Subcutaneous adipose tissue (tissue), 4 donors: ENCODE measurements around the gene UBE2N. TPM values are rescaled to one million over a fixed set of nuclear protein-coding genes. Genes with fewer than 3 reads are reported as not detected.

ENCODE experiments used
- total RNA-seq, 4 donors: library from RNA; depleted of rRNA; stranded (reverse); fragments of >200 nt; gene quantifications; one replicate each; pipeline ENCODE4 v1.1.0, GENCODE V29; 2016
- TF ChIP-seq, protein P1 (sequence below): fragments of 450-650 bp; IDR thresholded peaks from one replicate; pipeline ENCODE4 v1.5.1; 2016; ENCODE audit warnings: low read depth, mild to moderate bottlenecking, control low read depth, antibody characterized with exemption, moderate library complexity

UBE2N gene
- total RNA-seq, 4 donors from 2014 or later, result 20.7 to 65.9 (median 22.4) TPM

- TF ChIP-seq, protein P1, sequence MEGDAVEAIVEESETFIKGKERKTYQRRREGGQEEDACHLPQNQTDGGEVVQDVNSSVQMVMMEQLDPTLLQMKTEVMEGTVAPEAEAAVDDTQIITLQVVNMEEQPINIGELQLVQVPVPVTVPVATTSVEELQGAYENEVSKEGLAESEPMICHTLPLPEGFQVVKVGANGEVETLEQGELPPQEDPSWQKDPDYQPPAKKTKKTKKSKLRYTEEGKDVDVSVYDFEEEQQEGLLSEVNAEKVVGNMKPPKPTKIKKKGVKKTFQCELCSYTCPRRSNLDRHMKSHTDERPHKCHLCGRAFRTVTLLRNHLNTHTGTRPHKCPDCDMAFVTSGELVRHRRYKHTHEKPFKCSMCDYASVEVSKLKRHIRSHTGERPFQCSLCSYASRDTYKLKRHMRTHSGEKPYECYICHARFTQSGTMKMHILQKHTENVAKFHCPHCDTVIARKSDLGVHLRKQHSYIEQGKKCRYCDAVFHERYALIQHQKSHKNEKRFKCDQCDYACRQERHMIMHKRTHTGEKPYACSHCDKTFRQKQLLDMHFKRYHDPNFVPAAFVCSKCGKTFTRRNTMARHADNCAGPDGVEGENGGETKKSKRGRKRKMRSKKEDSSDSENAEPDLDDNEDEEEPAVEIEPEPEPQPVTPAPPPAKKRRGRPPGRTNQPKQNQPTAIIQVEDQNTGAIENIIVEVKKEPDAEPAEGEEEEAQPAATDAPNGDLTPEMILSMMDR, result no peak
Measured at GRCh38 chr12:93368766-93369165, 73.0 kb downstream of the UBE2N start.

GRCh38 chr12:93366422-93366821, 75.3 kb downstream of the UBE2N start:
- TF ChIP-seq, protein P1, result no peak

- TF ChIP-seq, protein P1, result no peak
Measured at GRCh38 chr12:93365616-93366405, 75.9 kb downstream of the UBE2N start.

DNA sequence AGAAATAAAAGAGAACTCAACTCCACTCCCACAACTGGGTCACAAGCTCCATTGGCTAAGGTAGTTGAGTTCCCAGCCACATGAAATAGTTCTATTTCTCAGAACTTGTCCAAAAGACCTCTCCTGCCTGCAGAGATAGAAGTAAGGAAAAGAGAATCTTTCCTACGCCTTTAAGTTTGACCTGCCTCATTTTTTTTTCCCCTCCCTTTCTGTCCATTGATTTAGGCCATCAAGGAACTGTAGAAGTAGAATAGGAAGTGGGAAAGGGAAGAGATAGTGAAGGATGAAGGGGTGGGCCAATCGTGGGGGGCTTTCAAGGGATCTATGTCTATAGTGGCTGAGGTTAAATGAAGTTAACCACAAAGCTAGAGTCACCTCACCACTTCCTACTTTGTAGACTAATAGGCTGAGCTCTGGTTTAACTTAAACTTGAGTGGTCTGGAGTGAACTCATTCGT, 77.9 kb downstream of the UBE2N start:
- TF ChIP-seq, protein P1, result no peak

GRCh38 chr12:93361151-93361919, 80.4 kb downstream of the UBE2N start:
- TF ChIP-seq, protein P1, result no peak

DNA sequence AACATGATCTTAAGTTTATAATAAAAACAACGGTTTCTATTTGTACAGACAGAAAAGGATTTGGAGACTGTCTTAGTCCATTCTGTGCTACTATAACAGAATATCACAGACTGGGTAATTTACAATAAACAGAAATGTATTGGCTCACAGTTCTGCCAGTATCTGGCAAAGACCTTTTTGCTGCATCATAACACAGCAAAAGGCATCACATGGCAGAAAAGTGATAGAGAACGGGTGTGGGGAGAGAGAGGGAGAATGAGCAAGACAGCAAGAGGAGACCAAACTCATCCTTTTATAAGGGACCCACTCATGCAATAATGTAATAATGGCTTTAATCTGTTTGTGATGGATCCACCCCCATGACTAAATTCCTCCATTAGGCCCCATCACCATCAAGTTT, 81.1 kb downstream of the UBE2N start:
- TF ChIP-seq, protein P1, result no peak

DNA sequence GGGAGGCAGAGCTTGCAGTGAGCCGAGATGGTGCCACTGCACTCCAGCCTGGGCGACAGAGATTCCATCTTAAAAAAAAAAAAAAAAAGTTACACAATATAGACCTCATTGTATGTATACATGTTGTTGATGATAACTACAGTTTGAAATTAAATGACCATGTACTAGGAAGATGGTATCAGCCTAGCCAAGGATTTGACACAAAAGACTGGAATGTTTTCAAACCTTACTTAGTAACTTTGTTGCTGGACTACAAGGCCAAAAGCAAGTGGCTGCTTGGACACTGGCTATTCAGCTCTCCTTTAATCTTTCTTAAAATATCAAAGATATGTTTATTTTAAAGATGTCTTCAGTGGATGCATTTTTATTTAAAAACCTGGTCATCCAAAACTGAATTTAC, 82.9 kb downstream of the UBE2N start:
- TF ChIP-seq, protein P1, result no peak
